ENCODE measurements around the gene JUN. TPM values are rescaled to one million over a fixed set of nuclear protein-coding genes. Genes with fewer than 3 reads are reported as not detected.
A peak's percentile ranks its signal among the peaks of the same experiment; 100 is the strongest.

The JUN gene
- total RNA-seq (2014; rRNA removed; shearing (Covaris generic)), result 112 and 132 TPM in 2 replicates
- polyA plus RNA-seq (2015; cell fraction: cytosol; rRNA removed), result 96.8 and 99.6 TPM in 2 replicates
- polyA plus RNA-seq (2015; cell fraction: nucleus; rRNA removed), result 173 and 201 TPM in 2 replicates

GRCh38 chr1:58783993-58784757 lies at the start of gene JUN:
JUN (minus strand) TSS chr1:58784047; CDS start chr1:58783070, 977 bp downstream.
- DNase-seq (ENCODE audit: low read depth), result peak; percentile 100

- no peak for DNase-seq (ENCODE audit: low read depth)
Measured at GRCh38 chr1:58833166-58833565, 49.3 kb upstream of the JUN start.

GRCh38 chr1:58830291-58830690 lies 46.4 kb upstream of the JUN start:
- DNase-seq (ENCODE audit: low read depth), result no peak

GRCh38 chr1:58829866-58830265 lies 46.0 kb upstream of the JUN start:
- DNase-seq (ENCODE audit: low read depth), result no peak

- no peak for DNase-seq (ENCODE audit: low read depth)
Measured at GRCh38 chr1:58827298-58827697, 43.5 kb upstream of the JUN start.

GRCh38 chr1:58824753-58825389 lies 41.0 kb upstream of the JUN start:
- DNase-seq (ENCODE audit: low read depth), result no peak

GRCh38 chr1:58823481-58824010 lies 39.7 kb upstream of the JUN start:
- DNase-seq (ENCODE audit: low read depth), result peak; percentile 96

- DNase-seq (ENCODE audit: low read depth), result no peak
Measured at GRCh38 chr1:58821309-58821708, 37.5 kb upstream of the JUN start.

- no peak for DNase-seq (ENCODE audit: low read depth)
Measured at GRCh38 chr1:58818976-58819375, 35.1 kb upstream of the JUN start.

- DNase-seq (ENCODE audit: low read depth), result peak; percentile 93
Measured at GRCh38 chr1:58818075-58818474, 34.2 kb upstream of the JUN start.

GRCh38 chr1:58816747-58817221 lies 32.9 kb upstream of the JUN start:
- DNase-seq (ENCODE audit: low read depth), result no peak

GRCh38 chr1:58816072-58816746 lies 32.4 kb upstream of the JUN start:
- peak; percentile 95 for DNase-seq (ENCODE audit: low read depth)

GRCh38 chr1:58815686-58816071 lies 31.8 kb upstream of the JUN start:
- no peak for DNase-seq (ENCODE audit: low read depth)

- peak; percentile 90 for DNase-seq (ENCODE audit: low read depth)
Measured at GRCh38 chr1:58815069-58815685, 31.3 kb upstream of the JUN start.

GRCh38 chr1:58814251-58815068 lies 30.6 kb upstream of the JUN start:
- no peak for DNase-seq (ENCODE audit: low read depth)

- DNase-seq (ENCODE audit: low read depth), result no peak
Measured at GRCh38 chr1:58813801-58814200, 30.0 kb upstream of the JUN start.

- no peak for DNase-seq (ENCODE audit: low read depth)
Measured at GRCh38 chr1:58813361-58813760, 29.5 kb upstream of the JUN start.

- no peak for DNase-seq (ENCODE audit: low read depth)
Measured at GRCh38 chr1:58812926-58813325, 29.1 kb upstream of the JUN start.

- no peak for DNase-seq (ENCODE audit: low read depth)
Measured at GRCh38 chr1:58812468-58812867, 28.6 kb upstream of the JUN start.

- DNase-seq (ENCODE audit: low read depth), result no peak
Measured at GRCh38 chr1:58811303-58811702, 27.5 kb upstream of the JUN start.
